Lung (tissue), 12 donors: ENCODE measurements around the gene NUDT4. TPM values are rescaled to one million over a fixed set of nuclear protein-coding genes. Genes with fewer than 3 reads are reported as not detected.
A peak's percentile ranks its signal among the peaks of the same experiment; 100 is the strongest.

Source experiments
- ATAC-seq: fragments of 200-7000 bp; cut with Tn5 transposase; one replicate; pipeline ENCODE4 v1.9.1; 2020; ENCODE audit warnings: moderate number of reproducible peaks; ENCODE audit not compliant: insufficient read depth, low FRiP score
- DNase-seq, 3 donors: peaks; one replicate each; pipeline ENCODE4 v3.0.0-alpha.2; 2013 to 2017
- H3K27ac ChIP-seq, 2 donors: one replicate each; pipeline ENCODE4 v1.5.1; 2013; ENCODE audit warnings: mild to moderate bottlenecking in 2 of 2, moderate library complexity in 2 of 2, control low read depth in 1 of 2, inconsistent platforms in 1 of 2, low read depth in 1 of 2, low read length in 1 of 2
- H3K27me3 ChIP-seq, 3 donors: one replicate each; pipeline ENCODE4 v1.5.1; 2013; ENCODE audit warnings: low read length in 2 of 3; ENCODE audit not compliant: control insufficient read depth in 3 of 3, insufficient read depth in 3 of 3
- H3K36me3 ChIP-seq, 4 donors: one replicate each; pipeline ENCODE4 v1.5.1; 2013; ENCODE audit warnings: low read length in 4 of 4, mild to moderate bottlenecking in 1 of 4, moderate library complexity in 1 of 4; ENCODE audit not compliant: control insufficient read depth in 4 of 4, insufficient read depth in 4 of 4
- H3K4me1 ChIP-seq, 5 donors: one replicate each; pipeline ENCODE4 v1.5.1; 2013; ENCODE audit warnings: low read length in 5 of 5, mild to moderate bottlenecking in 2 of 5, moderate library complexity in 1 of 5; ENCODE audit not compliant: control insufficient read depth in 5 of 5, insufficient read depth in 5 of 5
- H3K4me3 ChIP-seq: one replicate; pipeline ENCODE4 v1.5.1; 2013; ENCODE audit warnings: mild to moderate bottlenecking, control low read depth, moderate library complexity
- H3K9ac ChIP-seq, 2 donors: one replicate each; pipeline ENCODE4 v1.5.1; 2013; ENCODE audit warnings: low read length in 2 of 2, control low read depth in 1 of 2; ENCODE audit not compliant: insufficient read depth in 1 of 2
- H3K9me3 ChIP-seq, 4 donors: one replicate each; pipeline ENCODE4 v1.5.1; 2013; ENCODE audit warnings: low read length in 3 of 4, mild to moderate bottlenecking in 1 of 4, moderate library complexity in 1 of 4; ENCODE audit not compliant: control insufficient read depth in 4 of 4, insufficient read depth in 3 of 4
- WGBS, 2 donors: extraction: QIAGEN DNeasy Blood & Tissue Kit; methylation state at CpG; one replicate each; pipeline ENCODE4 v1.1.7; 2013; 5-methylcytosine and 5-hydroxymethylcytosine counted together
- polyA plus RNA-seq, 2 donors: library from polyadenylated mRNA; stranded (reverse); fragments of 200-250 nt; gene quantifications; one replicate each; pipeline ENCODE4 v1.2.1, GENCODE V29; 2013
- total RNA-seq, 2 donors: library from RNA; depleted of rRNA in 1 of 2; stranded (reverse); fragments of >200 nt in 1 of 2; gene quantifications; one replicate each; pipeline ENCODE4 v1.2.1, GENCODE V29; 2014 to 2021
- TF ChIP-seq, protein P1 (sequence below): IDR thresholded peaks from 2 replicates; pipeline ENCODE4 v1.5.1; 2012; ENCODE audit warnings: mild to moderate bottlenecking; ENCODE audit errors: control extremely low read depth, extremely low read depth
- donor health status: control.
- donor health status: control.
- donor health status: Bipolar disorder and iron deficiency.
- donor health status: healthy.
- donor health status: DM: yes; HTN: yes; CAD: no.

The NUDT4 gene
- total and polyA plus RNA-seq, 4 donors, result 20.8 to 102 (median 39.3) TPM

DNA sequence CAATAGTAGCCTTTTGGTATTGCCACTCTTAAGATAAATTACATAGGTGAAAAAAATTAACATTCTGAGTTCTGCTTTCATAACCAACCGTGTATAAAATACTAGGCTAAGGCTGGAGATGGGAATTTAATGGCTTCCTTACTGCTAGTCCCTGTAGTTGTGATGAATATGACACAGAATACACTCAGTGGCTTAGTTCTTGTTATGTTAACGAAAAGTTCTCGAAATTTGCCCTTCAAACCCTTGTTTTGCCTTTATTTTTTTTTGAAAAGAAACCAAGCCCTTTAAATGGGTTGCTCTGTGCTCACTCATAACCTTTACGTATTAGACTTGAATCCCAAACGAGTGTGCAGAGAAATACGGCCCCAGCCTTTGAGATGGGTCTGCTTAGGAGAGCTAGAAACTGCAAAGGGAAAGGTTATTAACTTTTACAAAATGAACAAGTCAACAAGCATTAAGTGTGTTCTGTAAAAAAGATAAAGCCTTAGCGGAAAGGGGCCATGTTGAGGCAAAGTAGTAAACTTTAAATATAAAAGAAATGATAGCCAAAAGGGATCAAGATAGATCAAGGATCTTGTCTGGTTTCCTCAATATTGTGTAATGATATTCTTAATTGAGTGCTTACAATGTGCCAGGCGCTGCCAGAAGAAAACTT, 1.7 kb downstream of the NUDT4 start:
- TF ChIP-seq, protein P1, sequence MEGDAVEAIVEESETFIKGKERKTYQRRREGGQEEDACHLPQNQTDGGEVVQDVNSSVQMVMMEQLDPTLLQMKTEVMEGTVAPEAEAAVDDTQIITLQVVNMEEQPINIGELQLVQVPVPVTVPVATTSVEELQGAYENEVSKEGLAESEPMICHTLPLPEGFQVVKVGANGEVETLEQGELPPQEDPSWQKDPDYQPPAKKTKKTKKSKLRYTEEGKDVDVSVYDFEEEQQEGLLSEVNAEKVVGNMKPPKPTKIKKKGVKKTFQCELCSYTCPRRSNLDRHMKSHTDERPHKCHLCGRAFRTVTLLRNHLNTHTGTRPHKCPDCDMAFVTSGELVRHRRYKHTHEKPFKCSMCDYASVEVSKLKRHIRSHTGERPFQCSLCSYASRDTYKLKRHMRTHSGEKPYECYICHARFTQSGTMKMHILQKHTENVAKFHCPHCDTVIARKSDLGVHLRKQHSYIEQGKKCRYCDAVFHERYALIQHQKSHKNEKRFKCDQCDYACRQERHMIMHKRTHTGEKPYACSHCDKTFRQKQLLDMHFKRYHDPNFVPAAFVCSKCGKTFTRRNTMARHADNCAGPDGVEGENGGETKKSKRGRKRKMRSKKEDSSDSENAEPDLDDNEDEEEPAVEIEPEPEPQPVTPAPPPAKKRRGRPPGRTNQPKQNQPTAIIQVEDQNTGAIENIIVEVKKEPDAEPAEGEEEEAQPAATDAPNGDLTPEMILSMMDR, result no peak

DNA sequence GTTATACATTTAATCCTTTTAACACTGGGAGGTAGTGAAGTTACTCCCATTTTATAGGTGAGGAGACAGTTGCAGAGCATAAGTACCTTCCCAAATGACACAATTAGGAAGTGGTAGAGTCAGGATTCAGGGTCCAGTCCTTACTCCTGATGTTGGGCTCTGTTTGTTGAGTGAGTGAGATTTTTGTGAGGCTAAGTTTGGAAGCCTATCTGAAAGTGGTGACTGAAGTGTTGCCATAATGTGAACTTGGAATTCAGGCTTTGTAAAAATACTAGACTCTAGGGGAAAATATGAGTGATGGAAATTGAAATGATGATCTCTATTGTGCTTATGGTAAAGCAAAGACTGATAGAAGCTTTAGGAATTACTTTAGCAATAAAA, 2.2 kb downstream of the NUDT4 start:
- TF ChIP-seq, protein P1, result no peak
- Histone ChIP-seq H3K4me1 (peaks cover 0 to 39% (median 8%) of the 10 kb centered on the region in 5 donors), H3K9ac (peak overlapping the region; percentile 56 to 99), H3K4me3 (peak overlapping the region; percentile 18), H3K36me3 (peaks cover 0 to 10% (median under 1%) of the 10 kb centered on the region in 4 donors), H3K27me3 (no peaks in the 10 kb centered on the region), H3K9me3 (no peaks in the 10 kb centered on the region), H3K27ac (peak overlapping the region; percentile 49 to 90)
- ATAC-seq (no peak), DNase-seq (peak in 2 of 3 donors; percentile 59 to 62)

More for the DNA sequence above, 1.7 kb downstream of the NUDT4 start:
- Histone ChIP-seq H3K9me3 (no peaks in the 10 kb centered on the region), H3K9ac (peak overlapping the region; percentile 93 to 99), H3K4me3 (peak overlapping the region; percentile 40), H3K27me3 (no peaks in the 10 kb centered on the region), H3K36me3 (peaks cover 0 to 10% (median under 1%) of the 10 kb centered on the region in 4 donors), H3K27ac (peak overlapping the region; percentile 55 to 90), H3K4me1 (peaks cover 4 to 39% (median 8%) of the 10 kb centered on the region in 5 donors)
- no peak for ATAC-seq
- WGBS, 2 donors, result 4 to 7% methylated on average over 8 of the region's 8 CpGs
- DNase-seq, result peak in 2 of 3 donors; percentile 60 to 76

DNA sequence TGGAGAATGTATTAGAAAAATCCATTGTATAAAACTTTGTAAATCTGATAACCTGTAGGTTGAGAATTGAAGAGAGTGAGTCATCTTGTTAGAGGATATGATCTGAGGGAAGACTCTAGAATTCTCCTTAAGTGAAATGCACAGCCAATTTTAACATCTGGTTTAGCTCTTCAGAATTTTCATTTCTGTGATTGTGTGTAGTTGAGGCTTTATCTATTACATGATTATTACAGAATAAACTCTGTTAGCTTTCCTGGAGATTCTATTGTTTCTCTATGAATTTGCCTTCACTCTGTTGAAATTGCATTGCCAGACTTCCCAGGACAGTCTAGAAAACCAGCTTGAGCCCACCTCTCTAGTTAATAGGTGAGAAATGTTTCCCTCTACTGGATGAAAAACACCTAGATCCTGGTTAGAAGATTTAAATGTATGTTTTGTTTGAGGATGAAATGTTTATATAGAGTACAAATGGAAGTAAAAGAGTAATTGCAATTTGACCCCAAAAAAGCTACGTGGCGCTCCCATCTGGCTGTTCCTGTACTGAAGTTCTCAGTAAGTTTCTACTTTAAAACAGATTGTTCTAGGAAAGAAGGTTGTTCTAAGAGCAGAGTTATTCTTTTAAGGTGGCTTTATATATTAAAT, 2.9 kb downstream of the NUDT4 start:
- Histone ChIP-seq H3K9ac (peak overlapping the region; percentile 56 to 99), H3K4me3 (no peak overlapping the region), H3K27me3 (no peaks in the 10 kb centered on the region), H3K4me1 (peaks cover 6 to 39% (median 8%) of the 10 kb centered on the region in 5 donors), H3K36me3 (peaks cover 1 to 10% (median 4%) of the 10 kb centered on the region in 4 donors), H3K27ac (peak overlapping the region in 1 of 2 donors; percentile 82), H3K9me3 (no peaks in the 10 kb centered on the region)
- peak in 2 of 3 donors; percentile 67 to 70 for DNase-seq
- WGBS, 2 donors, result 29 to 39% methylated on average over 2 of the region's 2 CpGs
- TF ChIP-seq, protein P1, result no peak
- ATAC-seq, result no peak
